ENCODE results near the gene ATP8A2.
"Not testable (repeated sequence)": the region's sequence is repeated elsewhere in the genome, so short reads cannot be mapped to it uniquely, and the experiment has no call there.

Gene ATP8A2

GRCh38 chr13:25778808-25779305 is 407.1 kb downstream of the ATP8A2 start:
- H3K4me3 ChIP-seq (replicated peaks; ENCODE audit: low read depth, low read length), result no peak overlapping the region

GRCh38 chr13:25783076-25783475 is 411.3 kb downstream of the ATP8A2 start:
- DNase-seq (ENCODE audit: low read depth), result no peak
- no peak for TF ChIP-seq CTCF (IDR thresholded peaks at IDR 0.05; ENCODE audit: low read length, missing control alignments)
- no peak overlapping the region for H3K4me3 ChIP-seq (replicated peaks; ENCODE audit: low read depth, low read length)

More at GRCh38 chr13:25778808-25779305, 407.1 kb downstream of the ATP8A2 start:
- DNase-seq (ENCODE audit: low read depth), result no peak
- no peak for TF ChIP-seq CTCF (IDR thresholded peaks at IDR 0.05; ENCODE audit: low read length, missing control alignments)

GRCh38 chr13:25783601-25784024 is 411.8 kb downstream of the ATP8A2 start:
- no peak overlapping the region for H3K4me3 ChIP-seq (replicated peaks; ENCODE audit: low read depth, low read length)
- no peak for TF ChIP-seq CTCF (IDR thresholded peaks at IDR 0.05; ENCODE audit: low read length, missing control alignments)

GRCh38 chr13:25784119-25784518 is 412.3 kb downstream of the ATP8A2 start:
- no peak for TF ChIP-seq CTCF (IDR thresholded peaks at IDR 0.05; ENCODE audit: low read length, missing control alignments)
- no peak overlapping the region for H3K4me3 ChIP-seq (replicated peaks; ENCODE audit: low read depth, low read length)
- no peak for DNase-seq (ENCODE audit: low read depth)

More at GRCh38 chr13:25783601-25784024, 411.8 kb downstream of the ATP8A2 start:
- DNase-seq (ENCODE audit: low read depth), result no peak

GRCh38 chr13:25790137-25790536 is 418.4 kb downstream of the ATP8A2 start:
- DNase-seq (ENCODE audit: low read depth); H3K4me3 ChIP-seq (replicated peaks; ENCODE audit: low read depth, low read length): not testable (repeated sequence)

- H3K4me3 ChIP-seq (replicated peaks; ENCODE audit: low read depth, low read length), result no peak overlapping the region
- DNase-seq (ENCODE audit: low read depth), result no peak
- no peak for TF ChIP-seq CTCF (IDR thresholded peaks at IDR 0.05; ENCODE audit: low read length, missing control alignments)
Observed at GRCh38 chr13:25795277-25795676, 423.5 kb downstream of the ATP8A2 start.

- no peak overlapping the region for H3K4me3 ChIP-seq (replicated peaks; ENCODE audit: low read depth, low read length)
- TF ChIP-seq CTCF (IDR thresholded peaks at IDR 0.05; ENCODE audit: low read length, missing control alignments), result no peak
- DNase-seq (ENCODE audit: low read depth), result no peak
Observed at GRCh38 chr13:25796474-25796873, 424.7 kb downstream of the ATP8A2 start.
